Hepatocyte (in vitro differentiated cells): ENCODE results near the gene TRAF5.

Experiments used
- CTCF ChIP-seq: fragments of 200-600 bp; sonication (generic); IDR thresholded peaks from 2 replicates; pipeline ENCODE4 v1.5.1; 2016; ENCODE audit warnings: antibody characterized with exemption, mild to moderate bottlenecking; ENCODE audit not compliant: poor library complexity
- EZH2 ChIP-seq: fragments of 200-600 bp; sonication (generic); IDR thresholded peaks from 2 replicates; pipeline ENCODE4 v1.6.1; 2016; ENCODE audit warnings: antibody characterized with exemption, mild to moderate bottlenecking, borderline replicate concordance
- EZH2phosphoT487 ChIP-seq: fragments of 200-600 bp; sonication (generic); IDR thresholded peaks from one replicate; pipeline ENCODE4 v1.6.1; 2018; ENCODE audit warnings: antibody characterized with exemption, mild to moderate bottlenecking, low read depth, moderate library complexity; ENCODE audit not compliant: unreplicated experiment, severe bottlenecking

- TF ChIP-seq CTCF (no peak), EZH2phosphoT487 (no peak), EZH2 (no peak)
Observed at GRCh38 chr1:211337430-211338223, 11.0 kb downstream of the TRAF5 start.
